ENCODE results near the gene REEP3. TPM values are rescaled to one million over a fixed set of nuclear protein-coding genes. Genes with fewer than 3 reads are reported as not detected.
"Not testable (repeated sequence)": the region's sequence is repeated elsewhere in the genome, so short reads cannot be mapped to it uniquely, and the experiment has no call there.

REEP3 gene
- total RNA-seq, 6 donors from 2014 or later = 23.6 to 63.9 (median 41.8) TPM

DNA sequence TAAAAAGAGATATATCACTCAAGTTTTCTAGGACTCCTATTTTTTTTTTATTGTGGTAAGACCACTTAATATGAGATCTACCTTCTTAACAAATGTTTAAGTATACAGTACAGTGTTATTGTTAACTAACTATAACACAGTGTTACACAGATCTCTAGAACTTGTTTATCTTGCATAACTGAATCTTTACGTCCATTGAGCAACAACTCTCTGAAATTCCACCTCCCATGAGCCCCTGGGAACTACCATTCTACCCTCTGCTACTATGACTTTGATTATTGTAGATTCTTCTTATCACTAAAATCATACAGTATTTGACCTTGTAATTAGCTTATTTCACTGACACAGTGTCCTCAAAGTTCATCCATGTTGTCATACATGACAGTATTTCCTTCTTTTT, 22.5 kb upstream of the REEP3 start:
- DNase-seq (no peak), ATAC-seq (ENCODE audit: low FRiP score in 2 of 2) (no peak)
- H3K4me1 ChIP-seq = peaks cover 0 to 7% (median 0%) of the 10 kb centered on the region in 4 donors
- no peak overlapping the region for H3K27ac ChIP-seq
- H3K36me3 ChIP-seq = no peaks in the 10 kb centered on the region
- H3K4me3 ChIP-seq = no peak overlapping the region
- no peaks in the 10 kb centered on the region for H3K9me3 ChIP-seq
- H3K27me3 ChIP-seq = no peaks in the 10 kb centered on the region
- WGBS, 2 donors = 38 to 58% methylated on average over 1 of the region's 1 CpG
- TF ChIP-seq POLR2AphosphoS5 (IDR thresholded peaks at IDR 0.05) = no peak
- TF ChIP-seq EP300 (IDR thresholded peaks at IDR 0.05) = no peak
- no peak for TF ChIP-seq CTCF (IDR thresholded peaks at IDR 0.05)
- no peak for TF ChIP-seq POLR2A (IDR thresholded peaks at IDR 0.05)

DNA sequence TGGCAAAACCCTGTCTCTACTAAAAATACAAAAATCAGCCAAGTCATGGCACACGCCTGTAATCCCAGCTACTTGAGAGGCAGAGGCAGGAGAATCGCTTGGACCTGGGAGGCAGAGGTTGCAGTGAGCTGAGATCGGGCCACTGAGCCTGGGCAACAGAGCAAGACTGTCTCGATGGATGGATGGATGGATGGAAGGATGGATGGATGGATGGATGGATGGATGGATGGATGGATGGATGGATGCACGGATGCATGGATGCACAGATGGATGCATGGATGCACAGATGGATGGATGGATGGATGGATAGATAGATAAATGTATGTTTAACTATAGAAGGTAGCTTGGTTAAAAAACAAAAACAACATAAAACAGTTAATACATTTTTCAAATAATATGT, 20.6 kb upstream of the REEP3 start:
- not testable (repeated sequence) for H3K4me3 ChIP-seq; H3K36me3 ChIP-seq; H3K4me1 ChIP-seq; ATAC-seq (ENCODE audit: low FRiP score in 2 of 2); H3K27me3 ChIP-seq; DNase-seq; H3K9me3 ChIP-seq; H3K27ac ChIP-seq
- 93 to 98% methylated on average over 5 of the region's 5 CpGs for WGBS, 2 donors

- TF ChIP-seq POLR2AphosphoS5 (IDR thresholded peaks at IDR 0.05) = no peak
- no peak for TF ChIP-seq POLR2A (IDR thresholded peaks at IDR 0.05)
- TF ChIP-seq CTCF (IDR thresholded peaks at IDR 0.05) = no peak
- no peak for TF ChIP-seq EP300 (IDR thresholded peaks at IDR 0.05)
- DNase-seq (no peak), ATAC-seq (ENCODE audit: low FRiP score in 2 of 2) (no peak)
- Histone ChIP-seq H3K4me1 (peaks cover 0 to 7% (median 5%) of the 10 kb centered on the region in 4 donors), H3K9me3 (no peaks in the 10 kb centered on the region), H3K27ac (no peak overlapping the region), H3K36me3 (no peaks in the 10 kb centered on the region), H3K27me3 (no peaks in the 10 kb centered on the region), H3K4me3 (no peak overlapping the region)
- 71 to 96% methylated on average over 1 of the region's 1 CpG for WGBS, 2 donors
Measured at GRCh38 chr10:63501954-63502353, 19.2 kb upstream of the REEP3 start.

DNA sequence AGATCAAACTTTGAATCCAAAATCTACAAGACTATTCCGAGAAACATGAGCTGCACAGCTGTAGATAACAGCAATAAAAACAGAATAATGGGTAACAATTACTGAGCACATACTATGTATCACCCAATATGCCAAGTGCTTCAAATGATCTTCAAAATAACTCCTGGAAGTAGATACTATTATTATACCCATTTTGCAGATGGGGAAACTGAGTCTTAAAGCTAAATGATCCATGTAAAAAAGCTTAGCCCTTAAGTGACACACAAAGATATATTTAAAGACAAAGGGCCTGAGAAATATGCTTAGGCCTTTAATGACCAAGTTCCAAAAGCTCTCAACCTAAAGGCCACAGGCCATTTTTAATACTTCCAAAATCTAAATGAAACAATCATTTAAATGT, 18.4 kb upstream of the REEP3 start:
- H3K9me3 ChIP-seq = no peaks in the 10 kb centered on the region
- DNase-seq = no peak
- 95 to 97% methylated on average over 1 of the region's 1 CpG for WGBS, 2 donors
- no peaks in the 10 kb centered on the region for H3K36me3 ChIP-seq
- H3K4me3 ChIP-seq = no peak overlapping the region
- no peak overlapping the region for H3K27ac ChIP-seq
- TF ChIP-seq POLR2AphosphoS5 (IDR thresholded peaks at IDR 0.05) (no peak), CTCF (IDR thresholded peaks at IDR 0.05) (no peak), EP300 (IDR thresholded peaks at IDR 0.05) (no peak), POLR2A (IDR thresholded peaks at IDR 0.05) (no peak)
- no peaks in the 10 kb centered on the region for H3K27me3 ChIP-seq
- ATAC-seq (ENCODE audit: low FRiP score in 2 of 2) = no peak
- peaks cover 0 to 7% (median 5%) of the 10 kb centered on the region in 4 donors for H3K4me1 ChIP-seq

GRCh38 chr10:63503395-63503794, 17.8 kb upstream of the REEP3 start:
- H3K36me3 ChIP-seq = no peaks in the 10 kb centered on the region
- no peak overlapping the region for H3K27ac ChIP-seq
- ATAC-seq (ENCODE audit: low FRiP score in 2 of 2) = no peak
- H3K4me3 ChIP-seq = no peak overlapping the region
- H3K27me3 ChIP-seq = no peaks in the 10 kb centered on the region
- H3K4me1 ChIP-seq = peaks cover 0 to 6% (median 4%) of the 10 kb centered on the region in 4 donors
- DNase-seq = no peak
- 81 to 88% methylated on average over 4 of the region's 4 CpGs for WGBS, 2 donors
- TF ChIP-seq CTCF (IDR thresholded peaks at IDR 0.05) (no peak), EP300 (IDR thresholded peaks at IDR 0.05) (no peak)
- no peaks in the 10 kb centered on the region for H3K9me3 ChIP-seq
